HG02623 (cell line): Measurements from ENCODE around the gene CUL5.

Experiments
- ATAC-seq: cut with Tn5 transposase; IDR thresholded peaks from one replicate; pipeline ENCODE4 v1.9.1; 2021; ENCODE audit warnings: moderate library complexity; ENCODE audit not compliant: unreplicated experiment

CUL5 gene

GRCh38 chr11:108008656-108009496, at the start of gene CUL5:
CUL5 (plus strand) TSS chr11:108008898; CDS start chr11:108009349, 451 bp downstream.
- ATAC-seq, result peak; percentile 83

DNA sequence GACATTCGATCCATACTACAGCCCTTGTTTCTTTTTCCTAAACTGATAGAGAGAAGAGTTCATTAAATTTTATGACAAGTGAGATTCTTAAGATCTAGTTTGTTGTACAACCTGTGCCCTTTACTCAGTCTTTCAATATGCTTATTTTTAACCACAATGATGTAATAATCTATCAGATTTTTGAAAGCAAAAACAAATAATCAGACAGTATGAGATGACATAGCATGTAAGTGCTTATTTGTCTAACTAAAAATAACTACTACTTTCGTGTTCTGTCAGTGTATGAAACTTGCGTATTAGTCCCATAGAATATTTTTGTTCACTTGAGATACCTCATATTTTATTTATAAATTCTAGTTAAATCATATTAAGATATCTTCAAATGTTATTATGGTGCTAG, 47.2 kb upstream of the CUL5 start:
- no peak for ATAC-seq

GRCh38 chr11:107962181-107962580, 46.5 kb upstream of the CUL5 start:
- no peak for ATAC-seq

- no peak for ATAC-seq
These were observed 45.6 kb upstream of the CUL5 start for GRCh38 chr11:107963091-107963490.

DNA sequence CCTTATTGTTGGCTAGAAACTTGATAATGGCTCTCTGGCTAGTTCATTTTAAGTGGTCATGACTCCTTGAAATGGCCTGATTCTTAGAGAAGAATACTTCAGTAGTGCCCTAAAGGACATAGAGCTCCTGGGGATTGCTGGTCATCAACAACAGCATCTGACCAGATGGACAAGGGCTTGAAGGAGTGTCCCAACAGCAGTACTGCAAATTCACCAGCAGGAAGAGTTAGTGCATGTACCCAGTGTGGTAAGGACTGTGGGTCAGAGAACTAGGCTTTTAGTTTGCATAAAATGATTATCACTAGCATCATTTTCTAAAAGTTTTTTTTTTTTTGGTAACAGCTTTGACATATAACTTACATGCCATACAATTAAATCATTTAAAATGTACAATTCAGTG, 39.5 kb upstream of the CUL5 start:
- no peak for ATAC-seq

- no peak for ATAC-seq
These were observed 38.6 kb upstream of the CUL5 start for GRCh38 chr11:107970049-107970448.

DNA sequence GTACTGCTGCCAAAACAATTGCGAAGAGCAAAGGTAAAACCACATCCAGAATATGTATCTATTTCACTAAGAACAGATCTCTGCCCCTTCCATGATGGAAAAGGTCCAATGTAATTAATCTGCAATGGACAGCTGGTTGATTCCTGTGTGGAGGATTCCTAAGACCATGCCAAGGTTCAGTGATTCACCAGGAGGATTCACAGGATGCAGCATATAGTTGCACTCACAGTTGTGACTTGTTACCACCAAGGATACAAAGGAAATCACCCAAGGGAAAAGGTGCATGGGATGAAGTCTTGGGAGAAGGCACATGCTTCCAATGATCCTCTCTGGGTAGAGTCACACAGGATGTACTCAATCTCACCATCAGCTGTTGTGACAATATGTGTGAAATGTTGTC, 35.1 kb upstream of the CUL5 start:
- no peak for ATAC-seq

DNA sequence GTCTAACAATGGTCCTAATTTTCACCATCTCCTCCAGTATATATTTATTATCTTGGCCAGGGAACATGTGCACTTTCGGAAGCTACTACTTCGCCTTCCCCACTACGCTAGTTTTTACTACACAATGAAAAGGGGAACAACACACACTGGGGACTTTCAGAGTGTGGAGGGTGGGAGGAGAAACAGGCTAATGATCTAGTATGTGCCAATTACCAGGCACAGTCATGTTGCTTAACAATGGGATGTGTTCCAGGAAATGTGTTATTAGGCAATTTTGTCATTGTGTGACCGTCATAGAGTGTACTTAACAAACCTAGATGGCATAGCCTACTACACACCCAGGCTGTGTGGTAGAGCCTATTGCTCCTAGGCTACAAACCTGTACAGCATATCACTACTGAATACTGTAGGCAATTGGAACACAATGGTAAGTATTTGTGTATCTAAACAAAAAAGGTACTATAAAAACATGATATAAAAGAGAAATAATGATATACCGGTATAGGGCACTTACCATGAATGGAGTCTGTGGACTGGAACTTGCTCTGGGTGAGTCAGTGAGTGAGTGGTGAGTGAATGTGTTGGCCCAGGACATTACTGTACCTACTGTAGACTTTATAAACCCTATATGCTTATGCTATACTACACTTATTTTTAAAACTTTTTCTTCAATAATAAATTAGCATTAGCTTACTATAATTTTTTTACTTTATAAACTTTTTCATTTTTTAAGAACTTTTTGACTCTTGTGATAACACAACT, 20.1 kb upstream of the CUL5 start:
- ATAC-seq, result no peak

- ATAC-seq, result no peak
These were observed 16.8 kb upstream of the CUL5 start for GRCh38 chr11:107991868-107992414.

DNA sequence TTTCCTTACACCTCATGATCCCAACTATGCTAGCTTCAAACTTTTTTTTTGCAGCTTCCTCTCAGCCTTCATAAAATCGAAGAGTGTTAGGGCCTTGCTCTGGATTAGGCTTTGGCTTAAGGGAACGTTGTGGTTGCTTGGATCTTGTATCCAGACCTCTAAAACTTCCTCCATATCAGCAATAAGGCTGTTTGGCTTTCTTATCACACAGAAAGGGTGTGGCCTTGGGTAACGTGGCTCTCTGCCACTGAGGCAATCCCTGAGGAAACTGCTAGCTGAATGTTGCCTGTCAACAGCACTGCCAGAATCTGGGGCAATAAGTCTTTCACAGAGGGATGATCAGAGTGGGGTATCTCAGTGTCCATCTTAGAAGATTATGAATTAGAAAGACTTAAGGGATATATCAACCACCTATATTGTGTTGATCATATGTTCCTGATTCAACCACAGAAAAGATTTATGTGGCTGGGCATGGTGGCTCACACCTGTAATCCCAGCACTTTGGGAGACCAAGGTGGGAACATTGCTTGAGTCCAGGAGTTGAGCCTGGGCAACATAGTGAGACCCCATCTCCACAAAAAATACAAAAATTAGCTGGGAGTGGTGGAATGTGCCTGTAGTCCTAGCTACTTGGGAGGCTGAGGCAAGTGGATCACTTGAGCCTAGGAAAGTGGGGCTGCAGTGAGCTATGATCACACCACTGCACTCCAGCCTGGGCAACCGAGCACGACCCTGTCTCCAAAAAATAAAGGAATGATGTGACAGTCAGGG, 12.5 kb upstream of the CUL5 start:
- ATAC-seq, result no peak

GRCh38 chr11:107998761-107999160, 9.9 kb upstream of the CUL5 start:
- no peak for ATAC-seq

- peak; percentile 86 for ATAC-seq
These were observed 8.8 kb upstream of the CUL5 start for GRCh38 chr11:107999759-108000455.

- ATAC-seq, result no peak
These were observed 6.2 kb upstream of the CUL5 start for GRCh38 chr11:108002476-108002875.

DNA sequence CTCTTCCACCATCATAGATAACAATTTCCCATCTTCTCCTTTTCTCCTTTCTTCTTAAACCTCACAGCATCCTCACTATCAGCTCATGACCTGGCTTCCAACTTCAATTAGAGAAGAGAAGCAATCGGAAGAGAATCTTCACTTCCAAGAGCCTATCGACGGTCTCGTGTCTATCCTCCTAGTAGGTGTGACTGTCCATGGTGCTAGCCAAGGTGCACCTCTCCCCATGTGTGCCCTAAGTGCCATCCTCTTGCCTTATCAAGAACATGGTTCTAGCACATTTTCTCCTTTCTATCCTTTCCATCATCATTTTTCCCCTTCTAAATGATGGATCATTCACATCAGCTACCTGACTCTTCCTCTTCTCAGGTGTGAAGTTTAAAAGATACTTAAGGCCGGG, 5.1 kb upstream of the CUL5 start:
- ATAC-seq, result no peak

GRCh38 chr11:108007819-108008218, 879 bp upstream of the CUL5 start:
- no peak for ATAC-seq

DNA sequence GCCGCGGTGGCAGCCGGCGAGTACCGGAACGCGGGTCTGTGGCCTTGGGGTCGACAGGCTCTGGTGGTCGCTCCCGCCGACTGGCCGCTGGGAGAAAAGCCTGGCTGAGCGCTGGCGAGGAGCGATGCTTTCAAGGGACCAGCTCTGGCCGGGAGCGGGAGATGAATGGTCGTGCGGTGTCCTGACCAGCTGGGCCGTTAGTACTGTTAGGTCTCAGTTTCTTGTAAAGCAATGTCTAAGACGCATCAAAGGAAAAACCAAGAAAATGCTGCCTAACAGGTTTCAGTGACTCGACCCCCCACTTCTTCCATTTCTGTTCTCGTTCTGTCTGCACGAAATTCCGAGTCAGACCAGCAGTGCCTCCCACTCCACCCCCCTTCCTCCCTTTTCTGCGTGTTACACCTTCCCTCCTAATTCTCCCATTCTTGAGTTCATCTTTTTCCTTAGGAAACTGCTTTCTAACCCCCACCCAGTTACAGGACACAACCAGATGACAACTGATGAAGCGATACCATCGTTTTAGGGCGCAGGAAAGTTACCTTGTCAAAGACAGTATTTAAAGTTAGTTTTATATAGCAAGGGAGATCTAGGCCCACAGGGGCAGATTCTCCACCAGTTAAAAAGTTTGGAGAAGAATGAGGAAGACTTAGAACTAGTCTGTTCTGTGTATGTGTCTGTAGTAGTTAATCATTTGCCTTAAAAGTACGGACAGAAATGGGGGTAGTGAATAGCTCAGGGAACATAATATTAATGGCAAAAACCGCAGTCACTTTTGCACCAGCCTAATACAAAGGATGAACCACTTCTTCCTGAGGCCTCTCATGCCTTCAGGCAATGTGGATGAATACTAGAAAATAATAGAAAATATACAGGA, 1.0 kb downstream of the CUL5 start:
- ATAC-seq, result peak; percentile 4

- ATAC-seq, result no peak
These were observed 3.5 kb downstream of the CUL5 start for GRCh38 chr11:108012139-108012725.

- no peak for ATAC-seq
These were observed 7.9 kb downstream of the CUL5 start for GRCh38 chr11:108016647-108017046.

DNA sequence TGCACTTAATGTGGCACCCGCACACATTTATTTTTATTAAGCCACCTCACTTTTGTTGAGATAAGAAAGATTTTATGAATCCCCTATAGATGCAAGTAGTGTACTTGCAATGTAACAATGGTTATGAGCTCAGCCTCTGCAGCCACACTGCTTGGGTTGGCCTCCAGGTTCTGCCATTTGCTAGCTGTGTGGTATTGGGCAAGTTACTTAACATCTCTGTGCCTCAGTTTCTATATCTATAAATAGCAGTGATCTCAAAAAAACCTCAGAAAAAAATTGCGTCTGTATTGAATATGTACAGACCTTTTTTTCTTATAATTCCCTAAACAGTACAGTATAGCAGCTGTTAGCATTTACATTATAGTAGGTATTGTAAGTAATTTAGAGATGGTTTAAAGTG, 10.0 kb downstream of the CUL5 start:
- ATAC-seq, result no peak
